Transverse colon (tissue), 4 donors: ENCODE measurements around the gene ECEL1. TPM values are rescaled to one million over a fixed set of nuclear protein-coding genes. Genes with fewer than 3 reads are reported as not detected.

Source experiments
- DNase-seq: peaks from one replicate; pipeline ENCODE4 v3.0.0-alpha.2; 2019
- H3K27ac ChIP-seq, 4 donors: fragments of 200-600 bp; sonication (generic); 2 replicates each; pipeline ENCODE4 v1.5.1; 2016 to 2018; ENCODE audit warnings: inconsistent platforms in 4 of 4
- H3K27me3 ChIP-seq: fragments of 200-600 bp; sonication (generic); 2 replicates; pipeline ENCODE4 v1.5.1; 2017; ENCODE audit warnings: inconsistent platforms
- H3K36me3 ChIP-seq, 4 donors: fragments of 200-600 bp; sonication (generic); 2 replicates each; pipeline ENCODE4 v1.5.1; 2017 to 2019; ENCODE audit warnings: inconsistent platforms in 4 of 4
- H3K4me1 ChIP-seq, 4 donors: fragments of 200-600 bp; sonication (generic); 2 replicates each; pipeline ENCODE4 v1.5.1; 2017 to 2020; ENCODE audit warnings: inconsistent platforms in 4 of 4
- H3K4me3 ChIP-seq, 4 donors: fragments of 200-600 bp; sonication (generic); 1 replicate in 1 of 4; 2 replicates in 3 of 4; pipeline versions ENCODE4 v1.5.1 to v1.6.1; 2017 to 2019; ENCODE audit warnings: inconsistent platforms in 4 of 4
- H3K9me3 ChIP-seq, 2 donors: fragments of 200-600 bp; sonication (generic); 2 replicates each; pipeline ENCODE4 v1.5.1; 2017 to 2019; ENCODE audit warnings: inconsistent platforms in 2 of 2
- CTCF ChIP-seq, 5 experiments: fragments of 200-600 bp in 3 of 5; fragments of 450-650 bp in 2 of 5; sonication (generic) in 3 of 5; IDR thresholded peaks; 1 replicate in 2 of 5; 2 replicates in 3 of 5; pipeline ENCODE4 v1.5.1; 2016 to 2017; ENCODE audit warnings: antibody characterized with exemption in 5 of 5, inconsistent platforms in 3 of 5, mild to moderate bottlenecking in 2 of 5, moderate library complexity in 1 of 5
- EP300 ChIP-seq: sonication (generic); formaldehyde crosslinking; IDR thresholded peaks from one replicate; pipeline ENCODE4 v1.6.1; 2017; ENCODE audit warnings: antibody characterized with exemption, low read depth
- POLR2A ChIP-seq: fragments of 450-650 bp; IDR thresholded peaks from one replicate; pipeline ENCODE4 v1.6.1; 2016; ENCODE audit warnings: antibody characterized with exemption, mild to moderate bottlenecking, moderate library complexity
- POLR2AphosphoS5 ChIP-seq, 3 donors: sonication (generic); formaldehyde crosslinking; IDR thresholded peaks; one replicate each; pipeline ENCODE4 v1.6.1; 2016; ENCODE audit warnings: antibody characterized with exemption in 3 of 3
- WGBS, 2 donors: methylation state at CpG; one replicate each; pipeline ENCODE4 v1.1.5; 2018; ENCODE audit warnings: low coverage in 1 of 2; 5-methylcytosine and 5-hydroxymethylcytosine counted together
- in situ Hi-C, 4 donors: fragments of 200-750 bp; cut with MboI; loops; one replicate each; pipeline versions ENCODE4 v1.15.0 to v1.15.1; 2017; ENCODE audit warnings: low sequenced_read_pairs in 3 of 4, low pct_ligation_motif_present in 1 of 4, low pct_unique_long_range_greater_than_20kb in 1 of 4
- intact Hi-C: fragments of 100-400 bp; cut with DNase I; formaldehyde crosslinking; loops from one replicate; pipeline ENCODE4 v1.15.1; 2023; ENCODE audit warnings: low total_unique reads
- total RNA-seq, 4 donors: library from RNA; depleted of rRNA; stranded (reverse); fragments of >200 nt; gene quantifications; one replicate each; pipeline ENCODE4 v1.1.0, GENCODE V29; 2016

Gene ECEL1
- total RNA-seq, 4 donors from 2014 or later: not detected

- DNase-seq: no peak
- 54% methylated on average over 2 of the region's 2 CpGs; no CpG with 5 or more reads in 1 of the 2 donors for WGBS, 2 donors
- TF ChIP-seq CTCF (IDR thresholded peaks at IDR 0.05) (no peak), EP300 (no peak), POLR2A (no peak), POLR2AphosphoS5 (IDR thresholded peaks at IDR 0.05) (no peak)
- Histone ChIP-seq H3K27ac (no peak overlapping the region), H3K36me3 (no peaks in the 10 kb centered on the region), H3K4me3 (no peak overlapping the region), H3K27me3 (peaks cover 44% of the 10 kb centered on the region), H3K4me1 (no peaks in the 10 kb centered on the region), H3K9me3 (peaks cover 4% of the 10 kb centered on the region in 2 donors)
- in situ Hi-C loops: no loop called here
- intact Hi-C loops: no loop called here
Observed at GRCh38 chr2:232476045-232476444, 11.6 kb downstream of the ECEL1 start.

GRCh38 chr2:232473467-232473890 lies 14.2 kb downstream of the ECEL1 start:
- Histone ChIP-seq H3K36me3 (no peaks in the 10 kb centered on the region), H3K27ac (no peak overlapping the region), H3K9me3 (peaks cover 4% of the 10 kb centered on the region in 2 donors), H3K27me3 (peaks cover 54% of the 10 kb centered on the region), H3K4me1 (no peaks in the 10 kb centered on the region), H3K4me3 (no peak overlapping the region)
- WGBS, 2 donors: 37% methylated on average over 6 of the region's 6 CpGs; no CpG with 5 or more reads in 1 of the 2 donors
- no peak for DNase-seq
- TF ChIP-seq EP300: no peak
- no peak for TF ChIP-seq POLR2AphosphoS5 (IDR thresholded peaks at IDR 0.05)
- TF ChIP-seq CTCF (IDR thresholded peaks at IDR 0.05): no peak
- no peak for TF ChIP-seq POLR2A
- in situ Hi-C loops: no loop called here
- intact Hi-C loops: no loop called here

GRCh38 chr2:232466221-232466620 lies 21.4 kb downstream of the ECEL1 start:
- H3K9me3 ChIP-seq: no peaks in the 10 kb centered on the region
- no peak overlapping the region for H3K4me3 ChIP-seq
- H3K4me1 ChIP-seq: no peaks in the 10 kb centered on the region
- peaks cover 29% of the 10 kb centered on the region for H3K27me3 ChIP-seq
- intact Hi-C loops: no loop called here
- DNase-seq: no peak
- 46 to 61% methylated on average over 7 of the region's 7 CpGs for WGBS, 2 donors
- TF ChIP-seq EP300 (no peak), POLR2AphosphoS5 (IDR thresholded peaks at IDR 0.05) (no peak), CTCF (IDR thresholded peaks at IDR 0.05) (no peak), POLR2A (no peak)
- no peaks in the 10 kb centered on the region for H3K36me3 ChIP-seq
- in situ Hi-C loops: no loop called here
- H3K27ac ChIP-seq: no peak overlapping the region

GRCh38 chr2:232465061-232465460 lies 22.6 kb downstream of the ECEL1 start:
- Histone ChIP-seq H3K27me3 (peaks cover 20% of the 10 kb centered on the region), H3K9me3 (no peaks in the 10 kb centered on the region), H3K4me3 (no peak overlapping the region), H3K4me1 (no peaks in the 10 kb centered on the region), H3K36me3 (no peaks in the 10 kb centered on the region), H3K27ac (no peak overlapping the region)
- no peak for TF ChIP-seq CTCF (IDR thresholded peaks at IDR 0.05)
- TF ChIP-seq POLR2AphosphoS5 (IDR thresholded peaks at IDR 0.05): no peak
- no peak for TF ChIP-seq EP300
- no peak for TF ChIP-seq POLR2A
- intact Hi-C loops (no loop called here), in situ Hi-C loops (no loop called here)
- 85% methylated on average over 6 of the region's 6 CpGs; no CpG with 5 or more reads in 1 of the 2 donors for WGBS, 2 donors
- DNase-seq: no peak
